Measurements from ENCODE around the gene GPSM1.

Gene GPSM1

DNA sequence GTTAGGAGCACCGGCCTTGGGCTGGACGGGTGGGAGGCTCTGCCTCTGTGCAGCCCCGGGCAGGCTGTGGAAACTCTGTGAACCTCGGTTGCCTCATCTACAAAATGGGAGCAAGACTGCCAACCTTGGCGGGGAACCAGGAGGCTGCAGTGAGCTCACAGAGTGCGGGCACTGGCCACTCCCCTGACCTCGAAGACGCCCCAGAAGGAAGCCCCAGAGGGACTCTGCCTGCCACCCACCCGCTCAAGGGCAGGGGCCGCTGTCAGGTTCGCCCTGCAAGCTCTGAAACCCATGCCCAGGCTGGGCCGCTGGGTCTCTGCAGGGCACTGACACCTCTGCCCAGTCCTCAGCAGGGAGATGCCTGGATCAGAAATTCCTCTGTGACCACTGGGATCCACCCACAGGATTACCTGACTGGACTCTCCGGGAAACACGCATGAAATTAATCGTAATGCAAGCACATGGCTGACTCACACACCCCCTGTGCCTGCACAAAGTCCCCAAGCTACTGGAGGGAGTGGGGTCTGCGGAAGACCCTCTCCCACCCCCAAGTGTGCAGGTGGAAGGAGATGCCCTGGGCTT lies 30.8 kb upstream of the GPSM1 start:
- H3K4me3 ChIP-seq (ENCODE audit: low read depth, low read length) = no peak overlapping the region
- TF ChIP-seq, protein P1, sequence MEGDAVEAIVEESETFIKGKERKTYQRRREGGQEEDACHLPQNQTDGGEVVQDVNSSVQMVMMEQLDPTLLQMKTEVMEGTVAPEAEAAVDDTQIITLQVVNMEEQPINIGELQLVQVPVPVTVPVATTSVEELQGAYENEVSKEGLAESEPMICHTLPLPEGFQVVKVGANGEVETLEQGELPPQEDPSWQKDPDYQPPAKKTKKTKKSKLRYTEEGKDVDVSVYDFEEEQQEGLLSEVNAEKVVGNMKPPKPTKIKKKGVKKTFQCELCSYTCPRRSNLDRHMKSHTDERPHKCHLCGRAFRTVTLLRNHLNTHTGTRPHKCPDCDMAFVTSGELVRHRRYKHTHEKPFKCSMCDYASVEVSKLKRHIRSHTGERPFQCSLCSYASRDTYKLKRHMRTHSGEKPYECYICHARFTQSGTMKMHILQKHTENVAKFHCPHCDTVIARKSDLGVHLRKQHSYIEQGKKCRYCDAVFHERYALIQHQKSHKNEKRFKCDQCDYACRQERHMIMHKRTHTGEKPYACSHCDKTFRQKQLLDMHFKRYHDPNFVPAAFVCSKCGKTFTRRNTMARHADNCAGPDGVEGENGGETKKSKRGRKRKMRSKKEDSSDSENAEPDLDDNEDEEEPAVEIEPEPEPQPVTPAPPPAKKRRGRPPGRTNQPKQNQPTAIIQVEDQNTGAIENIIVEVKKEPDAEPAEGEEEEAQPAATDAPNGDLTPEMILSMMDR (IDR thresholded peaks at IDR 0.05; ENCODE audit: borderline replicate concordance, insufficient read depth, low read depth, low read length) = no peak

DNA sequence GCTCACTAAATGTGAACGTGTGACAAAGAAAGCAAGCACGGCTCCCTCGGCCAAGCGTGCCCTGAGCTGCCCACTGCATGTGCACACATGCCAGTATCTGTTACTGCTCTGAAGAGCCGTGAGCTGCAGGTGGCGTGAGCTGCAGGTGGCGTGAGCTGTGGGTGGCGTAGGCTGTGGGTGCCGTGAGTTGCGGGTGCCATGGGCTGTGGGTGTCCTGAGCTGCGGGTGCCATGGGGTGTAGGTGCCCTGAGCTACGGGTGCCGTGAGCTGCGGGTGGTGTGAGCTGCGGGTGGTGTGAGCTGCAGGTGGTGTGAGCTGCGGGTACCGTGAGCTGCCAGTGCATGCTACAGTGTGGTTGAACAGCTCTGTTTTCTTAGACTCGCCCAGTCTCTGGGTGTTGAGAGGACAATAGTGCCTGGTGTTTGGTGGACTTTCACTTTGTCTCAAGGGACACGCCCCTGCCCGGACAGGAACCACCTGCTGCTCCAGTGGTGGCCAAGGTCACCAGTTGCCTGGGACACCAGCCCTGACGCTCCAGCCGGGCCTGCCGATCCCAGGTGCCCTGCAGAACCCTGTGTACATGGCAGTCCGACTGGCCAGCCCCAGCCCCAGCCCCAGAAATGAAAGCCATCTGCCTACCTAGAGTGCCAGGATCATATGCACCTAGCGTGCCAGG lies 30.2 kb upstream of the GPSM1 start:
- TF ChIP-seq, protein P1 (IDR thresholded peaks at IDR 0.05; ENCODE audit: borderline replicate concordance, insufficient read depth, low read depth, low read length) = no peak
- H3K4me3 ChIP-seq (ENCODE audit: low read depth, low read length) = no peak overlapping the region

DNA sequence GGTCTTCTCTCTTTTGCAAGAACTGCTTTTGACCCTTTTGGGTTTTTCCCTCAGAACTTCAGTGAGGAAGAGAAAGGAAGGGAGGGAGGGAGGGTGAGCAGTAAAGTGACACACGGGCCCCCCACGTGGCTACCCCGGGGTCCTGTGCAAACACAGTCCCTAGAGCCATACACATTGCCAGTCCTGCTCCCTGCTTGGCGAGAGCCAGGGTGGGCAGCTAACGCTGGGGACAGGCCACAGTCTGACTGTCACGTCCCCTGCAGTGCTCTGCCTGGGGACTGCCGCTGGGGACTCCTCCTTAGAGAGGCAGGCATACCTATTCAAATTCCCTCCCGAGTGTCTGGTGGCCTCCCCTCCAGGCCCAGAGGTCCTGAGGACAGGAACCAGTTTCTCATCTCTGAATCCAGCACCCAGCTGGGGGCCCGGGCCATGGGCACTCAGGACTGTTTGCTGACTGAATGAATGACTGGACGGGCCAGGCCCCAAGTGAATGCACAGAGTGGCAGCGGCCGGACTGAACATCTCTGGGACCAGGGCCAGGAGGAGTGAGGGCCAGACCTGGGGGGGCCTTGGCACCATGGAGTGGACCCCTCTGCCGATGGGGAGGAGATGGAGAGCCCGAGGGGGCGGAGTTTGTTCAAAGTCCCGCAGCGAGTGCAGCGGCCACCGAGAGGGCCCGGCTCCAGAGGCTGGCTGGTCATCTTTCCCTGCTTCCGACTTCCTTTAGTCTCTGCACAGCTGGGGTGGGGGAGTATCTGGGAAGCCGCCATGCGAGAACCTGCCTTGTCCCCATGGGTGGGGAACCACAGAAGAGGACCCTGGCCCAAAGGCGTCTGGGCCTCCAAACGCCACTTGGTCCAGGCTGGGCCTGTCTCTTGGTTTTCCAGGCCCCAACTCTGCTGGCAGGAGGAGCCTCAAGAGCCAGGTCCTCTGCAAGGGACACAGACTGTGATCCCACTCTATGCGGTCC lies 29.3 kb upstream of the GPSM1 start:
- H3K4me3 ChIP-seq (ENCODE audit: low read depth, low read length) = no peak overlapping the region
- TF ChIP-seq, protein P1 (IDR thresholded peaks at IDR 0.05; ENCODE audit: borderline replicate concordance, insufficient read depth, low read depth, low read length) = no peak

DNA sequence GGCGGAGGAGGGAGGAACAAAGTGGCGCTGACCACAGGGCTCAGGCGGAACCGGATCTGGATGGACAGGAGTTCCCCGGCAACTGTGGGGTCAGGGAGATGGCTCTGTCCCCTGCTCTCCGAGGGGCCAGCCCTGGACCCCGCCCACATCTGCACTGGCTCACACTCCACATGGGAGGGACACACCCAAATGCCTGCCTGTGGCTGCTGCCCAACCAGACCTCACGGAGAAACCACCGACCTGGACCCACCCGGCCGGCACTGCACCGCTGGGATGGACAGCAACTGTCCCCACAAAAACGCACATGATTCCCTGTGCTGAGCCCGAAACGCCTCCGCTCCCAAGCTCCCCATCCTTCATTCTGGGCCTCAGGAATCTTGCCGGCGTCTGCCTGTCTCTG lies 28.2 kb upstream of the GPSM1 start:
- TF ChIP-seq, protein P1 (IDR thresholded peaks at IDR 0.05; ENCODE audit: borderline replicate concordance, insufficient read depth, low read depth, low read length) = no peak
- H3K4me3 ChIP-seq (ENCODE audit: low read depth, low read length) = no peak overlapping the region

DNA sequence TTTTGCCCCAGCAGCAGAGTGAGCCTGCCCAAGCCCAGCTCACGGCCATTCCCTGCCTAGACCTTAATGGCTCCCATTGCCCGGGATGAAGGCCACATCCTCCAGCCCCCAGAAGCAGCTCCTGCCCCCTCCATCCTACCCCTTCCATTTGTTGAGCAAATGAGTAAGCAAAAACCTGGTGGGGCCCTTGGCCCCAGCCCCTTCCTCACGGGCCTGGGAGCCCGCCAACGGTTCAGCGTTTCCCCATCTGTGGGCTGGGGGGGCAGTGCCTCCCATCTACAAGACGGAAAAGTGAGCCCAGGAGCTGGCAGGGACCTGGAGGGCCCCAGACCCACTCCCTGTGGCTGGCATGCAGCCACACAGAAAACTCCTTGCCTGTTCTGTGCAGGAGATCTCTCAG lies 27.8 kb upstream of the GPSM1 start:
- H3K4me3 ChIP-seq (ENCODE audit: low read depth, low read length) = no peak overlapping the region
- TF ChIP-seq, protein P1 (IDR thresholded peaks at IDR 0.05; ENCODE audit: borderline replicate concordance, insufficient read depth, low read depth, low read length) = no peak

DNA sequence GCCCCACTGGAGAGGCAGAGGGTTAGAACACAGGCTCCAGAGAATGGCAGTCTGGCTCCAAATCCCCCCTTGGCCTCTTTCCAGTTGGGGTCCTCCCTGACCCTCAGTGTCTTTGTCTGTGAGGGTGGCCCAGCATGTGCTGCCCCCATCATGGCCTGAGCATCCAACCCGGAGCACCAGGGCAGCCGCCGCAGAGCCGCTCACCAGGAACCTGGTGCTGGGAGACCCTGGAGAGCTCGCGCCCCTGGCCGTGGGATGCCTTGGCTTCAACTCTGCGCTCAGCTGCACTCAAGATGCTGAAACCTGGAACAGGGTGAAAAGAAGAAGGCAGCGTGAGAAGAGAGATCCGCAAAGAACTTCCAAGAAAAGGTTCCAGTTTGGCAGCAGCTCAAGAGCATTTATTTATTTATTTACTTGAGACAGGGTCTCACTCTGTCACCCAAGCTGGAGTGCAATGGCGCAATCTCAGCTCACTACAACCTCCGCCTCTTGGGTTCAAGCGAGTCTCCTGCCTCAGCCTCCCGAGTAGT lies 27.3 kb upstream of the GPSM1 start:
- TF ChIP-seq, protein P1 (IDR thresholded peaks at IDR 0.05; ENCODE audit: borderline replicate concordance, insufficient read depth, low read depth, low read length) = no peak
- H3K4me3 ChIP-seq (ENCODE audit: low read depth, low read length) = no peak overlapping the region
